ENCODE results near the gene TOR1B.
"Not testable (repeated sequence)": the region's sequence is repeated elsewhere in the genome, so short reads cannot be mapped to it uniquely, and the experiment has no call there.

Gene TOR1B

GRCh38 chr9:129785866-129786265 lies 17.1 kb upstream of the TOR1B start:
- no peak overlapping the region for H3K4me3 ChIP-seq (ENCODE audit: low read length)
- TF ChIP-seq CTCF (conservative IDR thresholded peaks at IDR 0.05; ENCODE audit: low read length), result no peak
- peak; percentile 31 for DNase-seq (ENCODE audit: low read depth)

- no peak overlapping the region for H3K4me3 ChIP-seq (ENCODE audit: low read length)
- no peak for DNase-seq (ENCODE audit: low read depth)
- no peak for TF ChIP-seq CTCF (conservative IDR thresholded peaks at IDR 0.05; ENCODE audit: low read length)
These were observed 16.5 kb upstream of the TOR1B start for GRCh38 chr9:129786481-129786880.

GRCh38 chr9:129794549-129794948 lies 8.4 kb upstream of the TOR1B start:
- TF ChIP-seq CTCF (conservative IDR thresholded peaks at IDR 0.05; ENCODE audit: low read length), result no peak
- no peak for DNase-seq (ENCODE audit: low read depth)

GRCh38 chr9:129796029-129796428 lies 7.0 kb upstream of the TOR1B start:
- not testable (repeated sequence) for DNase-seq (ENCODE audit: low read depth); H3K4me3 ChIP-seq (ENCODE audit: low read length)

More at GRCh38 chr9:129794549-129794948, 8.4 kb upstream of the TOR1B start:
- H3K4me3 ChIP-seq (ENCODE audit: low read length), result no peak overlapping the region

GRCh38 chr9:129798973-129799372 lies 4.0 kb upstream of the TOR1B start:
- no peak overlapping the region for H3K4me3 ChIP-seq (ENCODE audit: low read length)
- no peak for TF ChIP-seq CTCF (conservative IDR thresholded peaks at IDR 0.05; ENCODE audit: low read length)
- DNase-seq (ENCODE audit: low read depth), result no peak

GRCh38 chr9:129801504-129801903 lies 1.5 kb upstream of the TOR1B start:
- no peak for DNase-seq (ENCODE audit: low read depth)
- no peak for TF ChIP-seq CTCF (conservative IDR thresholded peaks at IDR 0.05; ENCODE audit: low read length)
- H3K4me3 ChIP-seq (ENCODE audit: low read length), result no peak overlapping the region

- peak overlapping the region; percentile 75 for H3K4me3 ChIP-seq (ENCODE audit: low read length)
- DNase-seq (ENCODE audit: low read depth), result no peak
- no peak for TF ChIP-seq CTCF (conservative IDR thresholded peaks at IDR 0.05; ENCODE audit: low read length)
These were observed 684 bp downstream of the TOR1B start for GRCh38 chr9:129803676-129804060.

- TF ChIP-seq CTCF (conservative IDR thresholded peaks at IDR 0.05; ENCODE audit: low read length), result no peak
- no peak for DNase-seq (ENCODE audit: low read depth)
These were observed 3.1 kb downstream of the TOR1B start for GRCh38 chr9:129806061-129806460.

More at GRCh38 chr9:129806061-129806460, 3.1 kb downstream of the TOR1B start:
- H3K4me3 ChIP-seq (ENCODE audit: low read length), result no peak overlapping the region

Measured in AG10803 (cell line).